HG03378 (cell line): Measurements from ENCODE around the gene GBGT1.

Experiments
- ATAC-seq: cut with Tn5 transposase; IDR thresholded peaks from one replicate; pipeline ENCODE4 v1.9.1; 2021; ENCODE audit warnings: mild to moderate bottlenecking, moderate library complexity; ENCODE audit not compliant: unreplicated experiment

The GBGT1 gene

GRCh38 chr9:133117271-133118178 lies 46.2 kb downstream of the GBGT1 start:
- ATAC-seq, result no peak

DNA sequence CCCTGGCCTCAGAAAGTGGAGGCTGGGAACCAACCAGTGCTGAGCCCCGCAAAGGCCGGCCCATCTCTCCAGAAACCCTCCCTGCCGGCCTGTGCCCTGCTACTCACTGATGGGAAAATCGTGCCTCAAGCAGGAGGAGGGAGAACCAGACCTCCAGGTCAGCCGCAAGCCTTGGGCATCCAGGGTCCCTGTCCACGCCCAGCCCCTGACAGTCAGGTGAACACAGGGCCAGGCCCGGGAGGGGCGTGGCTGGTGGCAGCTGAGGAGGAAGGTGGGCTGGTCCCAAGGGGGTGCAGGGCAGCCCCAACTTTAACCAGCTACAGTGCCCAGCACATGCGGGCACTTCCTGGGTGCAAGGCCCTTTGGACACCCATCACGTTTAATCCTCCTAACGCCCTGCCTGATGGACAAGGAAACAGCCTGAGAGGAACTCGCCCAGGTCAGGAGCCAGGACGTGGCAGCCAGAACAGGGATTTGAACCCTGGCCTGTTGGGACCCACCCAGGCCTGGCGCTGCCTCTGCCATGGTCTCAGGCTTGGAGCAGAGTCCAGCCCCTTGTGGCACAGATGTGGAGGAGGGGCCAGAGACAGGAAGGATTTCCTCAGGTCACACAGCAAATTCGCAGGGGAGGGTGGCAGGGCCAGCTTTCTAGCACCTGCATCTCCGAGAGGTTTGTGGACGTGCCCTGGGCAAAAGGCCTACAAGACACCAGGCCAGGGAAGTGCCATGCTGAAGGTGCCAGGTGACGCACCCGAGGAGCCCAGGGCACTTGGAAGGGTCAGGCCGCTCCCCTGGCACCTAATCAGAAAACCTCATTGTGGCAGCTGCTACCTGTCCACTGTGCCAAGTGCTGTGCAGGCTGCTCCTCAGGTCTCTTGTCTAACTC lies 47.1 kb downstream of the GBGT1 start:
- ATAC-seq, result no peak

DNA sequence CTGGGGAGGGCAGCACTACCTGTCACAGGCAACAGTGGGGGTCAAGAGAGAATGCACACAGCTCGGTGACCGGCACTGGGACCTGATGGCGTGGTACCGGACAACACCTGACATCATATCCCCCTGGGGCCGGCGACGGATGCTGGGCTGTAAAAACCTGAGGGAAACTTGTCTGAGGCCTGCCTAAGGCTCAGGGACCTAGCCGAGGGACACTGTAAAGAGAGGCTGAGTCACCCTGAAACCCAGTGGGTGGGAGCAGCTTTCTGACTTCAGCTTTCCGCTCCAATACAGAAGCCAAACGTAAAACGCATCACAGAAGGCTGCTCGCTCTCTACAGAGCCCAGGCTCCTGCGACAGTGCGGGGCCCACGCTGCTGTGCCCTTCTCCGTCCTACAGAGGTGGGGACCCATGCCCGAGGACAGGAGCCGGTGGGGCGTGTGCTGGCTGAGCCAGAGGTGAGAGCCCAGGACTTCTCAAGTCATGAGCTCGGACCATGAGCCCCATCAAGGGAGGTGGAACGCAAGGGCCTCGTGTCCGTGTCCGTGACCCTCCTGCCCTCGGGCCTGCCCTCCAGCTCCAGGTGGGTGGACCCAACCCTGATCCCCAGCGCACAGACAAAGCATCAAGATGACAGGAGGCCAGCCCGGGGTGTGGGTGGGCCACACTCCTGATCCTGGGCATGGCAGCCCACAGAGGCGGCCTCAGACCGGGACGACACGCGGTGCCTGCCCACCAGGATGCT lies 47.9 kb downstream of the GBGT1 start:
- ATAC-seq, result no peak

GRCh38 chr9:133114886-133115603 lies 48.7 kb downstream of the GBGT1 start:
- no peak for ATAC-seq

DNA sequence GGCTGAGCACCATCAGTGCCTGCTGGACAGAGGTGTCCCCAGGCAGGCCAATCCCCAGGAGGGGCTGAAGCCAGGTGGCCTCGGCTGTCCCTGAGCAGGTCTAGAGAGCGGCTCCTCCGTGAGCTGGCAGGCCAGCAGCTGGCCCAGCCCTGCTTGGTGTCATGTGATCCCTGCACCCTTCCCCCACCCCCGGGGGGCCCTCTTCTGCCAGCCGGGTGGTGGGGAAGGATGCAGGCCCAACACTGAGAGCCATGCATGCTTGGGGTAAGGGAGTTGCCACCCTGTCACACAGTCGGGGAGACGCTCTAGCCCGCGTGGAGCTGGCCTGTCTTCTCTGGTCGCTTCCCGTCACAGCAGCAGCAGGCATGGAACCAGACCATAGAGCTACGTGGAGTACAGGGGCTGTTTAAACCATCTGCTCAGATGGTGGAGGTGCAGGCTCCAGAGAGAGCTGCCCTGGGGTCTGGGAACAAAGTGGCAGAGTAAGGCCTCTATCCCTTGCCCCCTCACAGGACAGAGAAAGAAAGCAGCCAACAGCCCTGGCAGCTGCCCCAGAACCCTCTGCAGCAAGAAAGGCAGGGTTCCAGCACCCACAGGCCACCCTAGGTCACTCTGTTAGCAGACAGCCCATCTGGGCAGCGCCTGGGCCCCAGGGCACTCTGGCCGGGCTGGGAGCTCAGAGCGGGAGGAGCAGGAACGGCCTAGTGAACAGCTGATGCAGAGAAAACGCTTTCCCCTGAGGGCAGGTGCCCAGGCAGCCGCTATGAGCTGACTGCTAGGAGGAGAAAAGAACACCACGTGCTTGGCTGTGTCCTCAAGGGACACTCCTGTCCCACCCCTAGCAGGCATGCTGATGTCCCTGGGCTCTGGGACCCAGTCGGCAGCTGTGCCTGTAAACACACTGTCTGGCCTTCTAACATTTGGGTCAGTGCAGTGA lies 49.5 kb downstream of the GBGT1 start:
- no peak for ATAC-seq

GRCh38 chr9:133113163-133113948 lies 50.4 kb downstream of the GBGT1 start:
- ATAC-seq, result no peak

DNA sequence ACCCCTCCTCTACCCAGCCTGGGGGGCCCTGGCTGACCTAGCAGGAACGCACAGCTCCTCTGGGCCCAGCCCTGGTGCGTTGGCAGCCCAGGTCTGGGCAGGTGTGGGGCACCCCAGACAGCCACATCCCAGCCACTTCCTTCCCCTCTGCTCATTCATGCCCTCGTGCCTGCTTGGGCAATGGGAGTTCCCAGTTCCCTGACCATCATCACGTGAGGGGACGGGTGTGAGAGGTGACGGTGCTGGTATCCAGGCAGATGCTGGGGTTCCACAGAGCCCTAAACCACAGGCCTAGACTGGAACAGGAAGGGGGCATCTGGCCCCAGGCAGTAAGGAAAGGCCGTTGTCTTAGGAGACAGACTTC lies 51.1 kb downstream of the GBGT1 start:
- no peak for ATAC-seq

DNA sequence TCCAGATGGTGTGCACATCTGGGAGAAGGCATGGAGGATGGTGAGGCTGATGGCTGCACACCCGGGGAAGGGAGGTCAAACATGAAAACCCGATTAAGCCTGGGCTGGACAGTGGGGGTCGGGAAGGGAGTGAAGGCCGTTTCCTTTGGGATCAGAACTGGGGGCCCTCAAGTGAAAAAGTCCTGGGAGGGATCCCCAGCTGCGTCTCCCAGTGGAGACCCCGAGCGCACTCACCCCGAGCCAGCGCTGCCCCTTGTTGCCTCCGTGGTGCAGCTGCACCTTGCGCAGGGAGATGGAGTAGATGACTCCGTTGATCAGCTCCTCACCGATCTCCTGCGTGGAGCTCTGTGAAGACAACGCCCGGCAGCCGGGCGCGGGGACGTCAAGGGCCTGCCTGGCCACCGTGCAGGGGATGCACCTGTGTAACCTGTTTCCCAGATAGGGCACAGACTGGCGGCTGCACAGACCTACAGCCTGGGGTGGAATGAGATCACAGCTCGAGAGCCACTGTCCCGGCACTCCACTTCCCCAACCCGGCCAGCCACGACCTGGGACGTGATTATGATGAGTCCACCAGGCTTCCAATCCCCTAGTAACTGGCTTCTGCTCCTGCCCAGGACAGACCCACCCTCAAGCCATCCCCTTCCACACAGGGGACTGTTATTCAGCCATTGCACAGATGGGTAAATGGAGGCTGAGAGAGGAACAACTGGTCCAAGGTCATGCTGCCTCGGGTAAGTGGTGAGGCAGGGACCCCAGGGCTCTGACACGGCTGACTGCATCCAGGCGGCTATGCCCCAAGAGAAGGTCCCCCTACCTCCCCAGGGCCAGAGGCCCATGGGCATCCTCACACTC lies 51.7 kb downstream of the GBGT1 start:
- ATAC-seq, result no peak

- no peak for ATAC-seq
Measured at GRCh38 chr9:133109931-133110650, 53.6 kb downstream of the GBGT1 start.

- ATAC-seq, result no peak
Measured at GRCh38 chr9:133108794-133109641, 54.7 kb downstream of the GBGT1 start.

DNA sequence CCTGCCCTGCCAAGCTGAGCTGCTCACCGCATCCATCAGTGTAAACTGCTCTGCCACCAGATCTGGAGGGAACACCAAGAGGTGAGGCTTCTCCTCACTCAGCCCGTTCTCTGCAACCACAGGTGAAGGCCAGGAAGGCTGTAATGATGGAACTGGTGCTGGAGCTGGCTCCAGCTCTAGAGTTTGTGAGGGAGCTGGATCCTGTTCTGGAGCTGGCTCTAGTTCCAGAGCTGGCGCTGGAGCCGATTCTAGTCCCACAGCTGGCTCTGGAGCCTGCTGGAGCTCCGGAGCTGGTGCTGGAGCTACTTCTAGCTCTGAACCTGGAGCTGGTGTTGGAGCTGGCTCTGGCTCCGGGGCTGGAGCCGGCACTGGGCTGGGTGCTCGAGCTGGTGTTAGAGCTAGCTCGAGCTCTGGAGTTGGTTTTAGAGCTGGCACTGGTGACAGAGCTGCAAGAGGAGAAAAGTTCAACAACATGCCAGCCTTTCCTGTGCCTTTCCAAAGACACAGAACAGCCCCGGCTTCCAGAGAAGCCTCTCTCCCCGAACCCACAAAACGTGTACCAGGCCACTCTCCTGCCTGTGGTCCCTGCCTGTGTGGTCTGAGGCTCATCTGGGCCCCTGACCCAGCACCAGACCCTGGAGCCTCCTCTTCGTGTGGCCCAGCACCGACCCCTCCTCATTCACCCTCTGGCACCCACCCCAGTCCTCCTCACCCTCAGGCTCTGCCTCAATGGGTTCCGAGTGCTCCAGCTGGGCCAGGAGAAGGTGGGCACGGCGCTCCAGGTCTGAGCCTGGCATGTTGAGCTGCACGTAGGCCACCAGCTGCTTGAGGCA lies 55.5 kb downstream of the GBGT1 start:
- ATAC-seq, result no peak

GRCh38 chr9:133107245-133107722 lies 56.4 kb downstream of the GBGT1 start:
- ATAC-seq, result no peak

DNA sequence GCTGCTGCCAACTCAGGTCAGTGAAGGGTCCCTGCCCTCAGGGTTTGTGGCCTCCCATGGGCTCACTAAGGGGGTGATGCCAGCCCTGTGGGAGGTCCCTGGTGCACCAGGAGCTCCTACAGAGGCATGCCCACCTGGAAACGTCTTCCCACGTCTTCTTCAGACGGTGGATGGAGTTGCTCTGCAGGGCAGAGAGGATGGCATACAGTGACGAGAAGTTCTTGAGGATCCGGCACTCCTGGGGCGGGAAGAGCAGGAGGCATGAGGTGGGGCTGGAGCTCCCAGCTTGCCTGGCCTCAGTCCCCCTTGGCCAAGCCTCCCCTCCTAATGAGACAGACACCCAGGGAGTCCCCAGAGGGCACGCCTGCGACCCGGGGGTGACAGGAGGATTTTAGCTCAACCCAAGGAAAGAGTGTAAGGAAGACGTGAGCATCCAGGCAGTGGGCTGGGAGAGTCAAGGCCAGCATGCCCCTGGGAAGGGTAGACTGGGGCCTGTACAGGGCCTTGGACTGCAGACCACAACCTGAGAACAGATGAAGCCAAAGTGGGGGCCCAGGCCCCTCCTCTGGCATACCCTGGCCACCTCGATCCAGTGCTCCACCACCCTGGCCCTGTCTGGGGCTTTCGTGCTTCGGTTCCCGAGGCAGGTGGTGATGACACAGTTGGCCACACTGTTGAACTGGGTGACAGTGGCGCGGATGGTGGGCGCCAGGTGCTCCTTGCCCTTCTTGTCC lies 57.0 kb downstream of the GBGT1 start:
- ATAC-seq, result no peak

GRCh38 chr9:133105461-133105770 lies 58.3 kb downstream of the GBGT1 start:
- no peak for ATAC-seq
